K562 (cell line): Measurements from ENCODE around the gene ZNF747. TPM values are rescaled to one million over a fixed set of nuclear protein-coding genes. Genes with fewer than 3 reads are reported as not detected.

Experiments used
- ATF1 ChIP-seq, 2 experiments: fragments of 450-650 bp in 1 of 2; IDR thresholded peaks; 2 replicates each; pipeline ENCODE4 v1.6.1; 2016; ENCODE audit warnings: missing compliant biosample characterization in 1 of 2, missing genetic modification characterization in 1 of 2
- CHD4 ChIP-seq: fragments of 200-600 bp; sonication (generic); IDR thresholded peaks from 3 replicates; pipeline ENCODE4 v1.6.1; 2012; ENCODE audit warnings: low read depth, mild to moderate bottlenecking, mixed read lengths, low read length, inconsistent platforms; ENCODE audit not compliant: insufficient read depth, insufficient replicate concordance, poor library complexity, severe bottlenecking
- CSDE1 ChIP-seq, 2 experiments: fragments of 450-650 bp; IDR thresholded peaks; 2 replicates each; pipeline ENCODE4 v1.6.1; 2016; ENCODE audit warnings: mild to moderate bottlenecking in 1 of 2
- DIDO1 ChIP-seq: fragments of 450-650 bp; IDR thresholded peaks from 2 replicates; pipeline ENCODE4 v1.6.1; 2016; ENCODE audit warnings: low read depth, missing biosample characterization, missing genetic modification characterization
- DPF2 ChIP-seq: fragments of 450-650 bp; IDR thresholded peaks from 2 replicates; pipeline ENCODE4 v1.6.1; 2016
- FOXP1 ChIP-seq: sonication (generic); formaldehyde crosslinking; IDR thresholded peaks from 2 replicates; pipeline ENCODE4 v1.8.0; 2022; ENCODE audit warnings: mild to moderate bottlenecking, missing genetic modification reagents
- NCOA1 ChIP-seq: fragments of 450-650 bp; IDR thresholded peaks from 2 replicates; pipeline ENCODE4 v1.6.1; 2016; ENCODE audit warnings: low read depth
- NEUROD1 ChIP-seq: fragments of 150-350 bp; IDR thresholded peaks from 2 replicates; pipeline ENCODE4 v1.6.1; 2014; ENCODE audit warnings: borderline replicate concordance, low read length, low read depth; ENCODE audit not compliant: partially characterized antibody
- NFATC3 ChIP-seq: fragments of 450-650 bp; IDR thresholded peaks from 2 replicates; pipeline ENCODE4 v1.6.1; 2017; ENCODE audit warnings: mild to moderate bottlenecking
- POLR2B ChIP-seq: fragments of 450-650 bp; IDR thresholded peaks from 2 replicates; pipeline ENCODE4 v1.6.1; 2018; ENCODE audit warnings: low read depth; ENCODE audit not compliant: partially characterized antibody
- PPARD ChIP-seq: fragments of 250-450 bp; sonication (Bioruptor Pico); IDR thresholded peaks from 2 replicates; pipeline ENCODE4 v1.8.0; 2022; ENCODE audit warnings: inconsistent platforms, mild to moderate bottlenecking, moderate library complexity
- PTRF ChIP-seq: fragments of 450-650 bp; IDR thresholded peaks from 2 replicates; pipeline ENCODE4 v1.6.1; 2016; ENCODE audit warnings: mild to moderate bottlenecking, missing genetic modification characterization, missing compliant biosample characterization
- SLC30A9 ChIP-seq: fragments of 250-450 bp; sonication (Bioruptor Pico); IDR thresholded peaks from 2 replicates; pipeline ENCODE4 v1.8.0; 2022; ENCODE audit warnings: mild to moderate bottlenecking, moderate library complexity
- WHSC1 ChIP-seq: IDR thresholded peaks from one replicate; pipeline ENCODE4 v1.6.1; 2012; ENCODE audit warnings: low read length, control low read depth, inconsistent platforms
- ZNF140 ChIP-seq: fragments of 250-450 bp; sonication (Bioruptor Pico); IDR thresholded peaks from 2 replicates; pipeline ENCODE4 v1.8.0; 2021; ENCODE audit warnings: moderate library complexity, mild to moderate bottlenecking, inconsistent platforms
- ZNF217 ChIP-seq: sonication (generic); formaldehyde crosslinking; IDR thresholded peaks from 2 replicates; pipeline ENCODE4 v1.8.0; 2022; ENCODE audit warnings: mild to moderate bottlenecking, missing genetic modification reagents
- polyA plus RNA-seq, 8 experiments: library from polyadenylated mRNA; depleted of rRNA in 4 of 8; stranded (reverse) in 5 of 8; unstranded in 3 of 8; fragments of >200 nt; fragmentation: Nextera tagmentation in 2 of 8; fragmentation: Illumina TruSeq in 1 of 8; extraction: Ambion mirVana in 2 of 8; extraction: Trizol in 1 of 8; gene quantifications; 2 replicates each; pipeline versions ENCODE4 v1.2.1 to v1.2.3, GENCODE V29; 2011 to 2014; ENCODE audit warnings: inconsistent platforms in 1 of 8, missing spikeins in 1 of 8
- total RNA-seq, 7 experiments: library from RNA; depleted of rRNA in 6 of 7; stranded (reverse); fragments of >200 nt in 6 of 7; fragmentation: Illumina TruSeq in 2 of 7; extraction: Trizol in 2 of 7; gene quantifications; 2 replicates each; pipeline versions ENCODE4 v1.2.1 to v1.2.3, GENCODE V29; 2011 to 2021; ENCODE audit warnings: low replicate concordance in 1 of 7
- TF ChIP-seq, protein P1 (sequence below): fragments of 250-450 bp; sonication (Bioruptor Pico); IDR thresholded peaks from 2 replicates; pipeline ENCODE4 v1.8.0; 2021; ENCODE audit warnings: moderate library complexity, mild to moderate bottlenecking, inconsistent platforms
- TF ChIP-seq, protein P2 (sequence below): IDR thresholded peaks from 3 replicates; pipeline ENCODE4 v1.6.1; 2011; ENCODE audit warnings: borderline replicate concordance, mild to moderate bottlenecking; ENCODE audit not compliant: insufficient read length, insufficient read depth
- TF ChIP-seq, protein P3 (sequence below): fragments of 250-450 bp; sonication (Bioruptor Pico); IDR thresholded peaks from 2 replicates; pipeline ENCODE4 v1.5.0; 2020; ENCODE audit warnings: mild to moderate bottlenecking, borderline replicate concordance
- TF ChIP-seq, protein P4 (sequence below): fragments of 450-650 bp; formaldehyde crosslinking; IDR thresholded peaks from 2 replicates; pipeline ENCODE4 v1.4.0; 2020; ENCODE audit warnings: mild to moderate bottlenecking, moderate library complexity
- TF ChIP-seq, protein P5 (sequence below), 2 experiments: fragments of 450-650 bp; IDR thresholded peaks; 2 replicates each; pipeline ENCODE4 v1.6.1; 2016

ZNF747 gene
- total and polyA plus RNA-seq, 9 of the 15 experiments (the other 6 are each of a cell fraction or from before 2014, with no cell fraction given), result 0.14 to 3.3 (median 1.5) TPM

DNA sequence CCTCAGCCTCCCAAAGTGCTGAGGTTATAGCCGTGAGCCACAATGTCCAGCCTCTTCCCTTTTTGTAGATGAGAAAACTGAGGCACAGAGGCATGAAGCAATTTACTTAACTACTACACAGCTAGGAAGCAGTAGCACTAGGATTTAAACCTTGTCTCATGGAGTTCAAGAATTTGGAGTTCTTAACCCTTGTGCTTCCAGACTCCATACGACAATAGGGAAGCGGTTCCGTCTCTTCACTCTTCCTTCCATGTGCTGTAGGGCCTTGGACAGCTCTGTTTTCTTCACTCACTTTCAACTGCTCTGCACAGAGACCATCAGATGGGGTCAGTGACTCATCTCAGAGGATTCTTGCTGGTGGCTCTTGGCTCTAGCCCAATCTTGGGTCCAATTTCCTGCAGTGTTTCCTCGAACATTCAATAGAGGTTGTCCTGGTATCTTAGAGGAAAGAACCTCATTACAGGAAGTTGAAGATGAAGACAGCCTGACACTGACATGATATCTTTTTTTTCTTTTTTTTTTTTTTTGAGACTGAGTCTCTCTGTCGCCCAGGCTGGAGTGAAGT is 42.8 kb downstream of the ZNF747 start (continued):
- TF ChIP-seq, protein P1, sequence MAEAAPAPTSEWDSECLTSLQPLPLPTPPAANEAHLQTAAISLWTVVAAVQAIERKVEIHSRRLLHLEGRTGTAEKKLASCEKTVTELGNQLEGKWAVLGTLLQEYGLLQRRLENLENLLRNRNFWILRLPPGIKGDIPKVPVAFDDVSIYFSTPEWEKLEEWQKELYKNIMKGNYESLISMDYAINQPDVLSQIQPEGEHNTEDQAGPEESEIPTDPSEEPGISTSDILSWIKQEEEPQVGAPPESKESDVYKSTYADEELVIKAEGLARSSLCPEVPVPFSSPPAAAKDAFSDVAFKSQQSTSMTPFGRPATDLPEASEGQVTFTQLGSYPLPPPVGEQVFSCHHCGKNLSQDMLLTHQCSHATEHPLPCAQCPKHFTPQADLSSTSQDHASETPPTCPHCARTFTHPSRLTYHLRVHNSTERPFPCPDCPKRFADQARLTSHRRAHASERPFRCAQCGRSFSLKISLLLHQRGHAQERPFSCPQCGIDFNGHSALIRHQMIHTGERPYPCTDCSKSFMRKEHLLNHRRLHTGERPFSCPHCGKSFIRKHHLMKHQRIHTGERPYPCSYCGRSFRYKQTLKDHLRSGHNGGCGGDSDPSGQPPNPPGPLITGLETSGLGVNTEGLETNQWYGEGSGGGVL, result no peak
- TF ChIP-seq, protein P2, sequence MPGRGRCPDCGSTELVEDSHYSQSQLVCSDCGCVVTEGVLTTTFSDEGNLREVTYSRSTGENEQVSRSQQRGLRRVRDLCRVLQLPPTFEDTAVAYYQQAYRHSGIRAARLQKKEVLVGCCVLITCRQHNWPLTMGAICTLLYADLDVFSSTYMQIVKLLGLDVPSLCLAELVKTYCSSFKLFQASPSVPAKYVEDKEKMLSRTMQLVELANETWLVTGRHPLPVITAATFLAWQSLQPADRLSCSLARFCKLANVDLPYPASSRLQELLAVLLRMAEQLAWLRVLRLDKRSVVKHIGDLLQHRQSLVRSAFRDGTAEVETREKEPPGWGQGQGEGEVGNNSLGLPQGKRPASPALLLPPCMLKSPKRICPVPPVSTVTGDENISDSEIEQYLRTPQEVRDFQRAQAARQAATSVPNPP, result no peak
- TF ChIP-seq DIDO1 (tag) (no peak), NCOA1 (no peak), FOXP1 (CRISPR knock-in tag) (no peak), PTRF (tag) (no peak), DPF2 (peak; percentile 90), ATF1 (CRISPR knock-in tag; IDR thresholded peaks at IDR 0.05) (no peak), ATF1 (tag; IDR thresholded peaks at IDR 0.05) (no peak), CHD4 (no peak), POLR2B (peak; percentile 45), WHSC1 (no peak), PPARD (CRISPR knock-in tag) (no peak), ZNF217 (no peak), ZNF140 (CRISPR knock-in tag) (no peak), NFATC3 (no peak), NEUROD1 (no peak), CSDE1 (IDR thresholded peaks at IDR 0.05) (no peak), SLC30A9 (CRISPR knock-in tag) (no peak)
- TF ChIP-seq, protein P3, sequence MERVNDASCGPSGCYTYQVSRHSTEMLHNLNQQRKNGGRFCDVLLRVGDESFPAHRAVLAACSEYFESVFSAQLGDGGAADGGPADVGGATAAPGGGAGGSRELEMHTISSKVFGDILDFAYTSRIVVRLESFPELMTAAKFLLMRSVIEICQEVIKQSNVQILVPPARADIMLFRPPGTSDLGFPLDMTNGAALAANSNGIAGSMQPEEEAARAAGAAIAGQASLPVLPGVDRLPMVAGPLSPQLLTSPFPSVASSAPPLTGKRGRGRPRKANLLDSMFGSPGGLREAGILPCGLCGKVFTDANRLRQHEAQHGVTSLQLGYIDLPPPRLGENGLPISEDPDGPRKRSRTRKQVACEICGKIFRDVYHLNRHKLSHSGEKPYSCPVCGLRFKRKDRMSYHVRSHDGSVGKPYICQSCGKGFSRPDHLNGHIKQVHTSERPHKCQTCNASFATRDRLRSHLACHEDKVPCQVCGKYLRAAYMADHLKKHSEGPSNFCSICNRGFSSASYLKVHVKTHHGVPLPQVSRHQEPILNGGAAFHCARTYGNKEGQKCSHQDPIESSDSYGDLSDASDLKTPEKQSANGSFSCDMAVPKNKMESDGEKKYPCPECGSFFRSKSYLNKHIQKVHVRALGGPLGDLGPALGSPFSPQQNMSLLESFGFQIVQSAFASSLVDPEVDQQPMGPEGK (CRISPR knock-in tag), result no peak
- TF ChIP-seq, protein P4, sequence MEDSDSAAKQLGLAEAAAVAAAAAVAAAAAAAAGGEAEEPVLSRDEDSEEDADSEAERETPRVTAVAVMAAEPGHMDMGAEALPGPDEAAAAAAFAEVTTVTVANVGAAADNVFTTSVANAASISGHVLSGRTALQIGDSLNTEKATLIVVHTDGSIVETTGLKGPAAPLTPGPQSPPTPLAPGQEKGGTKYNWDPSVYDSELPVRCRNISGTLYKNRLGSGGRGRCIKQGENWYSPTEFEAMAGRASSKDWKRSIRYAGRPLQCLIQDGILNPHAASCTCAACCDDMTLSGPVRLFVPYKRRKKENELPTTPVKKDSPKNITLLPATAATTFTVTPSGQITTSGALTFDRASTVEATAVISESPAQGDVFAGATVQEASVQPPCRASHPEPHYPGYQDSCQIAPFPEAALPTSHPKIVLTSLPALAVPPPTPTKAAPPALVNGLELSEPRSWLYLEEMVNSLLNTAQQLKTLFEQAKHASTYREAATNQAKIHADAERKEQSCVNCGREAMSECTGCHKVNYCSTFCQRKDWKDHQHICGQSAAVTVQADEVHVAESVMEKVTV, result no peak; the same call in 1 of the 2 replicates
- TF ChIP-seq, protein P5, sequence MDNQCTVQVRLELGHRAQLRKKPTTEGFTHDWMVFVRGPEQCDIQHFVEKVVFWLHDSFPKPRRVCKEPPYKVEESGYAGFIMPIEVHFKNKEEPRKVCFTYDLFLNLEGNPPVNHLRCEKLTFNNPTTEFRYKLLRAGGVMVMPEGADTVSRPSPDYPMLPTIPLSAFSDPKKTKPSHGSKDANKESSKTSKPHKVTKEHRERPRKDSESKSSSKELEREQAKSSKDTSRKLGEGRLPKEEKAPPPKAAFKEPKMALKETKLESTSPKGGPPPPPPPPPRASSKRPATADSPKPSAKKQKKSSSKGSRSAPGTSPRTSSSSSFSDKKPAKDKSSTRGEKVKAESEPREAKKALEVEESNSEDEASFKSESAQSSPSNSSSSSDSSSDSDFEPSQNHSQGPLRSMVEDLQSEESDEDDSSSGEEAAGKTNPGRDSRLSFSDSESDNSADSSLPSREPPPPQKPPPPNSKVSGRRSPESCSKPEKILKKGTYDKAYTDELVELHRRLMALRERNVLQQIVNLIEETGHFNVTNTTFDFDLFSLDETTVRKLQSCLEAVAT (IDR thresholded peaks at IDR 0.05), result peak in 1 of 2 experiments; percentile 12; a peak in 1 of 4 replicates
